Stimulated activated naive B cell treated with anti-CD40 and anti-IgM and Interleukin-4, amounts not matched to agents 10 μg/mL and 1 μg/mL and 100 μg/mL, for 72 hours (primary cell): ENCODE measurements around the gene TSPAN6.

Experiments used
- ATAC-seq, 2 donors: fragments of 150-1000 bp; cut with Tn5 transposase; replicated peaks; 2 replicates each; pipeline ENCODE4 v1.10.0; 2021; ENCODE audit warnings: moderate library complexity in 1 of 2
- DNase-seq: peaks from one replicate; pipeline ENCODE4 v3.0.0; 2021
- H3K27ac Mint-ChIP-seq: one replicate; pipeline ENCODE4 v1.8.0; 2022; ENCODE audit warnings: mild to moderate bottlenecking, mixed read lengths
- H3K27me3 Mint-ChIP-seq, 2 donors: one replicate each; pipeline ENCODE4 v1.8.0; 2022; ENCODE audit warnings: mixed read lengths in 2 of 2
- H3K36me3 Mint-ChIP-seq, 2 donors: one replicate each; pipeline ENCODE4 v1.8.0; 2022; ENCODE audit warnings: mixed read lengths in 2 of 2, mild to moderate bottlenecking in 1 of 2
- H3K4me1 Mint-ChIP-seq, 2 donors: one replicate each; pipeline ENCODE4 v1.8.0; 2022; ENCODE audit warnings: mixed read lengths in 2 of 2, mild to moderate bottlenecking in 1 of 2
- H3K4me3 Mint-ChIP-seq, 2 donors: one replicate each; pipeline ENCODE4 v1.8.0; 2022; ENCODE audit warnings: mild to moderate bottlenecking in 2 of 2, mixed read lengths in 2 of 2, moderate library complexity in 1 of 2
- H3K9me3 Mint-ChIP-seq, 2 donors: one replicate each; pipeline ENCODE4 v1.8.0; 2022; ENCODE audit warnings: mixed read lengths in 2 of 2, mild to moderate bottlenecking in 1 of 2

TSPAN6 gene

GRCh38 chrX:100586747-100587146 is 49.9 kb downstream of the TSPAN6 start:
- H3K36me3 Mint-ChIP-seq: no peaks in the 10 kb centered on the region
- no peak overlapping the region for H3K4me3 Mint-ChIP-seq
- H3K4me1 Mint-ChIP-seq: no peaks in the 10 kb centered on the region

DNA sequence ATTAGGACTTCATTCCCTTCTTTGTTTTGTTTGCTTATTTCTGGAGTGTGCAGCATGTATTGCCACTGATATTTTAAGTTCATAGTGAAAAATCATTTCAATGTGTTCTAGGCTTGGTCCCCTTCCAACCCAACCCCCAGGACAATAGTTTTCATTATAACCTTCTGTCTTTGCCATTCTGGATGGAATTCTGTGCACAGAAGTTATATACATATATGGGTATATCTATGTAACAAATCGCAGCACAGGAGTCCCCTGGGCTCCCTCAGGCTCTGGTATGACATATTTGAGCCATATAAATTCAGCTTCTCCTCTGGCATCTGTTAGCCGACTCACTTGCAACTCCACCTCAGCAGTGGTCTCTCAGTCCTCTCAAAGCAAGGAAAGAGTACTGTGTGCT is 52.0 kb downstream of the TSPAN6 start, which contains the start of gene TNMD:
TNMD (plus strand) TSS at position 326 of the 400 bp plus-strand sequence. CDS start 83 bp downstream, outside the sequence.
- Mint-ChIP-seq H3K27me3 (peaks cover 42 to 43% of the 10 kb centered on the region in 2 donors), H3K4me1 (no peaks in the 10 kb centered on the region), H3K36me3 (no peaks in the 10 kb centered on the region), H3K4me3 (no peak within 1 kb of the TSS), H3K9me3 (no peaks in the 10 kb centered on the region), H3K27ac (no peak within 1 kb of the TSS)
- ATAC-seq (no peak), DNase-seq (no peak)

More at GRCh38 chrX:100586747-100587146, 49.9 kb downstream of the TSPAN6 start:
- Mint-ChIP-seq H3K9me3 (no peaks in the 10 kb centered on the region), H3K27me3 (peaks cover 42 to 47% of the 10 kb centered on the region in 2 donors), H3K27ac (no peak overlapping the region)
- DNase-seq: no peak
- ATAC-seq: no peak
